GM21576 (cell line): ENCODE results near the gene MSX1.

Experiments
- ATAC-seq: cut with Tn5 transposase; IDR thresholded peaks from one replicate; pipeline ENCODE4 v1.9.1; 2021; ENCODE audit warnings: mild to moderate bottlenecking, moderate library complexity; ENCODE audit not compliant: unreplicated experiment

MSX1 gene

DNA sequence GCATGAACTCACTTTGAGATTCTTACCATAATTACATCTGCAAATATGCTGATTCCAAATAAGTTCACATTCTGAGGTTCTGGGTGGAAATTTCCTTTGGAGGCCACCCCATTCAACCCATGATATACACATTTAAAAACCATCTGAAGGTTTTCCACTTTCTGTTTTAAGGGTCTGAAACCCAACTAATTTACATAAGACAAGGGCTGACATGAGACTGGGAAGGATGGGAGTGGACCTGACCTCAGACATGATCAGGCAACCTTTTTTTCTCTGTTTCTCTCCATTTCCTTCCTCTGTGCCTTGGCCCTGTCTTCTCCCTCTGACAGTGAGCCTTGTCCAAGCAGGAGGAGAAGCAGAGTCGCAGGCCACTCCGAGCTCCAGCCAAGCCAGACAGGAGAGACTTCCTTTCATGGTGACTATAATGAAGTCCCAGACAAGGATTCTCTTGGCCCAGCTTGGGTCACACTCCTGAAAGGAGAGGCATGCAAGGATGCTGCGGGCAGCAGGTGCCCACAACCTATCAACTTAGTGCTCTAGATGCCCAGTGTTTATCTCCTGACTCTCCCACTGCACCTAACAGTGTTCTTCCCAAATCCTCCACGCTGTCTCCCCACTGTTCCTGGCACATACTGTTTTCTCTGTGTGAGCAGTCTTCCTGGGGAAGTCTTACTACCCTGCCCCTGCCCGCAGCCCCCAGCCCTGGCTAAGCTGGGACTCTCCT lies 39.9 kb downstream of the MSX1 start:
- ATAC-seq = no peak

GRCh38 chr4:4901877-4902276 lies 42.4 kb downstream of the MSX1 start:
- no peak for ATAC-seq

DNA sequence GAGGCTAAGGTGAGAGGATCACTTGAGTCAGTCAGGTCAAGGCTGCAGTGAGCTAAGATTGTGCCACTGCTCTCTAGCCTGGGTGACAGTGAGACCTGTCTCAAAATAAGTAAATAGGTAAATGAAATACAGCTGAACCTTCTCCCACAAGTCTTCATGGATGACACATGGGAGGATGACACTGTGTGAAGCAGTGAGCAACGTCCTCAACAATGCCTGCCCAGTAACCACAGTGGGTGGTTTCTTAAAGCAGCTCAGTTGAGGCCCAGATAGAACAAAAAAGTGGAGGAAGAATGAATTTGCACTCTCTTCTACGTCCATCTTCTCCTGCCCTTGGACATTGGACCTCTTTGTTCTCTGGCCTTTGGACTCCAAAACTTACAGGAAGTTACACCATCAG lies 52.7 kb downstream of the MSX1 start:
- ATAC-seq = no peak

DNA sequence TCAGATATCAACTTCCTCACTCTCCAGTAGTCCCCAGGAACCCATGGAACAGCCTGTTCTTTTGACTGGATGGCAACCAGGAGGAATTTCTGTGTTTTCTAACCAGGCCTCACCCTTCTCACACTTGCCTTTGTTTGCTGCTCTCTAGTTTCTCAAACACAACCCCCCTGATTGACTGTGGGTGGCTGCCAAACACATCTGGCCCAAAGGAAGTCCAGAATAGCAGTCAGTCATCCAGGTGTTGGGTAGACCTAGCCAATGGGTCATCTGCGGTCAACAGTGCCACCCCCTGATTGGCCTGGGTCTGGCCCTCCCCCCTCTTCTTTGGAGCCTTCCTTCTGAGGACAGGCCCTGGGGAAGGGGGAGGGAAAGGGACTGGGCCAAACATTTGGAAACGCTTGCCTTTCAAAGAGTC lies 53.7 kb downstream of the MSX1 start:
- ATAC-seq = no peak
